GM10266 (cell line): ENCODE measurements around the gene DHX16.
"Not testable (repeated sequence)": the region's sequence is repeated elsewhere in the genome, so short reads cannot be mapped to it uniquely, and the experiment has no call there.

Experiments used
- DNase-seq: peaks from one replicate; pipeline ENCODE4 v3.0.0; 2012; ENCODE audit errors: extremely low spot score
- CTCF ChIP-seq: IDR thresholded peaks from 2 replicates; pipeline ENCODE4 v1.5.1; 2012; ENCODE audit warnings: mild to moderate bottlenecking, low read depth; ENCODE audit not compliant: control insufficient read depth, insufficient read depth; ENCODE audit errors: missing control alignments

DHX16 gene

GRCh38 chr6:30672445-30673253, at the start of gene DHX16:
DHX16 (minus strand) TSS chr6:30673006; CDS start chr6:30672841, 165 bp downstream.
- TF ChIP-seq CTCF: peak; percentile 90
- peak; percentile 92 for DNase-seq

GRCh38 chr6:30722025-30722279, 49.1 kb upstream of the DHX16 start:
- DNase-seq: not testable (repeated sequence)

DNA sequence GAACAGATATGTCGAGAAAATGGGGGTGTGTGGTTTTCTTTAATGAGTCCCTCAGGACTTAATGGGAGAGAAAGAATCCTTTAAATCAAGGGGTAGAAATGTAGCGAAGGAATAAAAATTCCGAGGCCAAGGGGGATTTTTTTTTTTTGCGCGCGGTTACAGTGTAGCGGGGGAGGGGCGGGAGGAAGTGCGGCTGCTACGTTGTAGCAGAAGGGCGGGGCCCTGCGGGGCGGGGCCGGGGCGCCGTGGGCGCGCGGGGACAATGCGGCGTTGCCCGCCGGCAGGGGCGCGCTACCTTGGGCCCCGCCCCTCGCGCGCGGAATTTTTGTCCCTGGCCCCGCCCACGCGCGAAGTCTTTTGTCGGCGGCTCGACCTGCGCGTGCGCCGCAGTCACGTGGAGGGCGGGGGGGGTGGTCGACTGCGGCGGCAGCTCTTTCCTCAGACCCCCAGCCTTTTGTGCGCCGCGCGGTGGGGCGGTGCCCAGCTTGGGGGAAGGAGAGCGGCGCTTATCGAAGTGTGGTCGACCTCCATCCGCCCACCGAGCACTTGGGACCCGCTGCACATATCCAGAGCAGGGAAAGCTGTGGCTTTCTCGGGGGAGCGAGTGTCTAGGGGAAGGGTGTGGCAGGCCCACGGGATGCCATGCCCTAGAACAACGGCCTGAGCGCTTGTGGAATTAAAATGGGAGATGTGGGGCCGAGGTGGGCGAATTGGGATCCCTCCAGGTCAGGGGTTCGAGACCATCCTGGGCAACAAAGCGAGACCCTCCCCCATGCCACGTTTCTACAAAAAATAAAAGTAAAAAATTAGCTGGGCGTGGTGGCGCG, 48.6 kb upstream of the DHX16 start:
- DNase-seq: peak; percentile 91
- peak; percentile 30 for TF ChIP-seq CTCF

GRCh38 chr6:30720738-30721197, 48.0 kb upstream of the DHX16 start:
- no peak for TF ChIP-seq CTCF
- peak; percentile 53 for DNase-seq

DNA sequence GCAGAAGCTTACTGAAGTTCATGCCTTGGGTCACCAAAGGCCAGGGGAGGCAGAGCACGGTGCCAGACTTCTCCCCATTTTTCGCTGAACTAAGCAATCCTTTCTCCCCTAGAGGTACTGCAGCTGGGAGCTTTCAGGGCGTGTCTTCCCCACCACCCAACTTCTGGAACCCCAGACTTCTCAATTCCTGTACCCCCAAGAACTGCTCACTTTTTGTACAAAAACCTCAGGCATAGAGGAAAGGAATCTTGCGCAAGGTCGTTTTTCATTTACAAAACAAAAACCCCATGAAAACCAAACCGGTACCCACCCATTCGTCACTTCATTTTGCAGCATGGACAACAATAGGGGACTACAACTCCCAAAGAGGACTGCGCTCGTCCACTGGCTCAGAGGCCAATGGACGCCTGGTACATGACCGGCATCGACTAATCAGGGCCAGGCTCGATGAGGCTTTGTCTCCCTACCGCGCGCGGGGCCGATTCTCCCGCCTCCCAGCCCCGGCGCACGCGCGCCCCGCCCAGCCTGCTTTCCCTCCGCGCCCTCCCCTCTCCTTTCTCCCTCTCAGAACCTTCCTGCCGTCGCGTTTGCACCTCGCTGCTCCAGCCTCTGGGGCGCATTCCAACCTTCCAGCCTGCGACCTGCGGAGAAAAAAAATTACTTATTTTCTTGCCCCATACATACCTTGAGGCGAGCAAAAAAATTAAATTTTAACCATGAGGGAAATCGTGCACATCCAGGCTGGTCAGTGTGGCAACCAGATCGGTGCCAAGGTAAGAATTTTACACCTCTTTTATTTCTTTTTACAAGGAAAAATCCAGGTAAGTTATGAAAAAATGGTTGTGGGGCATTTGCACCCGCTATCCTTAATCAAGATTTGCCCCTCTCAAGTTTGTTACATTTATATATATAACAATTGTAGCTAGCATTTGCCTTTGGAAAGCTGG, 47.3 kb upstream of the DHX16 start, which contains the start of gene TUBB:
Gene TUBB, plus strand, starts transcription at position 562 of the 947 bp plus-strand sequence. Its CDS starts 155 bp downstream, at position 717.
- DNase-seq: peak; percentile 91
- no peak for TF ChIP-seq CTCF

GRCh38 chr6:30719356-30719755, 46.5 kb upstream of the DHX16 start:
- DNase-seq: no peak
- TF ChIP-seq CTCF: no peak

- not testable (repeated sequence) for DNase-seq
Observed at GRCh38 chr6:30717845-30718720, 45.3 kb upstream of the DHX16 start.
